ENCODE measurements around the gene TBC1D14.
A peak's percentile ranks its signal among the peaks of the same experiment; 100 is the strongest.
"Not testable (repeated sequence)": the region's sequence is repeated elsewhere in the genome, so short reads cannot be mapped to it uniquely, and the experiment has no call there.

The TBC1D14 gene

DNA sequence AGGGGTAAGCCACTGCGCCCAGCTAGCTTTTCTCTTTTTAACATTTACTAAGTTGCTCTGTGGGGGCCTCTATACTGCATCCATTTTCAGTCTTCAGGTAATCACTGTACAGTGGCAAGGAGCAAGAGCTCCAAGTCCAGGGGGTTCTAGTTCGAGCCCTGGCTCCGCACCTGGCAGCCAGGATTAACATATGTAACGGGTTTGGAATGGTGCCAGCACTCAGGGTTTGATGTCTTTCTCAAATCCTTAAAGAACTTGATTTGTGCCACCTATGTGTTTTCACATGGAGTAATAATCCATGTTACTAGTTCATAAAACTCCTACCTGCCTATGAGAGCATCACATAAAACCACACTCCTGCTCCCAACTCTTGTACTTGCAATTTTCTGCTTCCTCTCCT, 153.7 kb downstream of the TBC1D14 start:
- DNase-seq (ENCODE audit: low read depth), result no peak

DNA sequence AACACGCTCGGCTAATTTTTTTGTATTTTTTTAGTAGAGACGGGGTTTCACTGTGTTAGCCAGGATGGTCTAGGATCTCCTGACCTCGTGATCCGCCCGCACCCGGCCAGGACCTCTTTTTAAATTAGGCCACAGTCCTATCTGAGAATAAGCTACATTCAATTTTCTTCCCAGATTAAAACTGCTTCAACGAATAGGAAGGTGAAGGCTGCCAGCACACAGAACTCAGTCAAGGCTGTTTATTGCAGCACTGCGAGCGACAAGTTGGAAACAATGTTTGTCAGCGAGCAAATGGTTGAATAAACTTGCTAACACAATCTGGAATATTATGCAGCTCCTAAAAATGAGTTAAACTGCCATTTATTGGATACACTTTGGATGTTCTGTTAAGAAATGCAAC, 156.4 kb downstream of the TBC1D14 start:
- DNase-seq (ENCODE audit: low read depth), result no peak

GRCh38 chr4:7066493-7066892, 156.9 kb downstream of the TBC1D14 start:
- DNase-seq (ENCODE audit: low read depth), result no peak

GRCh38 chr4:7067126-7067451, 157.5 kb downstream of the TBC1D14 start:
- no peak for DNase-seq (ENCODE audit: low read depth)

GRCh38 chr4:7067452-7068278, 158.0 kb downstream of the TBC1D14 start, which contains the start of gene GRPEL1:
TSS of gene GRPEL1 (minus strand) at chr4:7068064. CDS start at chr4:7068032, 32 bp downstream.
- DNase-seq (ENCODE audit: low read depth), result peak; percentile 99

DNA sequence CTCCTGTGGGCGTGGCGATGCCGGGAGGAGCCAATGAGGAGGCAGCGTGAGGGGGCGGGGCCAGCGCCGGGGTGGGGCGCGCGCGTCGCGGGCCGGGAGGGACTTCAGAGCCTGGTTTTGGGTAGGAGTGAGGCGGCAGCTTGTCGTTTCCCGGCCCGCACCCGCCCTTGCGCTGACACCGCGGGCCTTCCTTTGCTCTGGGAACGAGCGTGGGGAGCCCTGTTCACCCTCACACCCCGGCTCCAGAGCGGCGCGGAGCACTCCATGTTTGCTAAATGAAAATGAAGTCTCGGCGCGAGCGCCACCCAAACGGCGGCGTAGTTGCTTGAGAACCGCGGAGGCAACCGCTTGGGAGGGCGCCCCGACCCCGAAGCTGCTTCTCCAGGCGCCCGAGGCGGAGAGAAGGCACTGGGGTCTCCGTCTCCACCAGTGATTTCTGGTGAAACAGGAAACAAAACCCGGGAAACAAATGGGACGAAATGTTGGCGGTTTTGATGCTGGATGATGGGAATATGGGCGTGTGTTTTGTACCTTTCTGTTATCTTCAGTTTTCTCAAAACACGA, 158.7 kb downstream of the TBC1D14 start:
- DNase-seq (ENCODE audit: low read depth), result no peak

GRCh38 chr4:7068883-7069282, 159.3 kb downstream of the TBC1D14 start:
- DNase-seq (ENCODE audit: low read depth), result no peak

- peak; percentile 65 for DNase-seq (ENCODE audit: low read depth)
These were observed 161.3 kb downstream of the TBC1D14 start for GRCh38 chr4:7070729-7071511.

- no peak for DNase-seq (ENCODE audit: low read depth)
These were observed 163.4 kb downstream of the TBC1D14 start for GRCh38 chr4:7073059-7073458.

GRCh38 chr4:7073526-7074390, 164.1 kb downstream of the TBC1D14 start:
- no peak for DNase-seq (ENCODE audit: low read depth)

DNA sequence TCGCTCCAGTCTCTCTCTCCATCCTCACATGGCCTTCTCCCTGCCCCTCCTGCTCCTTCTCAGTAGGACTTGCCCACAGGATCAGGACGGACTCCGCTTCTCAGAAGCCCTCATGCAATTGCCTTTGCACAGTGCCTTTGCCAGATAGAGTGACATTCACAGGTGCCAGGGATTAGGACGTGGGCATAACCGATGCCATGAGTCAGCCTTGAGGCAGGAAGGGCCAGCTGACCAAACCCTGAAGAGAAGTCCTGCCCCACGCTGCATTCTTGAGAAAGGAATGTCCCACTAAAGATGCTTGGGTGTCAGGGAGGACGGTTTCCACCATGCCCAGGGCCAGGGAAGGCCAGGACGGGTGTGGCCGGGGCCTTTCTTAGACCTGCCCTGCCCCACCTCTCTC, 164.8 kb downstream of the TBC1D14 start:
- DNase-seq (ENCODE audit: low read depth), result no peak

DNA sequence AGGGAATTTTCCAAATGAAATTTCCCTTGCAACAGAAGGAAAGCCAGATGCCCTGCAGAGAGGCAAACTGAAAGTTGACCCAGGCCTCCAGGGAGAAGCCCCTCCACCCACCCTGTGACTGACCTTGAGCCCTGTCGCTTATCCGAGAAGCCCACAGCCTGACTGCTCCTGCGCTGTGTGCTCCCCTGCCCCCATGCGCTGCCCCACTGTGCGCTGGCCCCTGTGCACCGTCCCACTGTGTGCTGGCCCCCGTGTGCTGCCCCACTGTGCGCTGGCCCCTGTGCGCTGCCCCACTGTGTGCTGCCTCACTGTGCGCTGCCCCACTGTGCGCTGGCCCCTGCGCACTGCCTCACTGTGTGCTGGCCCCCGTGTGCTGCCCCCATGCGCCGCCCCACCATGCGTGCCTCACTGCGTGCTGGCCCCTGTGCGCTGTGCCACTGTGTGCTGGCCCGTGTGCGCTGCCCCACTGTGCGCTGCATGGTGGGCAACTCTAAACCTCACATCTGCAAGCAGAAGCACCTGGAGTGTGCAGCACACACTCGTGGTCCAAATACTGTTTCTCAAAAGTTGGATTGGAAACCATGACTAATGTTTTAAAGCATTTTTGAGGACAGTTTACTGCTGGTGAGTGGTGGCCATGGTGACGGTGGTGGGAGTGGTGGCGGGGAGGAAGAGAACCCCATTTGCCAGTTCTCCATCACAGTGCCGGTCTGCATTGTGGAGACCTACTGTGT, 166.5 kb downstream of the TBC1D14 start:
- DNase-seq (ENCODE audit: low read depth), result no peak

DNA sequence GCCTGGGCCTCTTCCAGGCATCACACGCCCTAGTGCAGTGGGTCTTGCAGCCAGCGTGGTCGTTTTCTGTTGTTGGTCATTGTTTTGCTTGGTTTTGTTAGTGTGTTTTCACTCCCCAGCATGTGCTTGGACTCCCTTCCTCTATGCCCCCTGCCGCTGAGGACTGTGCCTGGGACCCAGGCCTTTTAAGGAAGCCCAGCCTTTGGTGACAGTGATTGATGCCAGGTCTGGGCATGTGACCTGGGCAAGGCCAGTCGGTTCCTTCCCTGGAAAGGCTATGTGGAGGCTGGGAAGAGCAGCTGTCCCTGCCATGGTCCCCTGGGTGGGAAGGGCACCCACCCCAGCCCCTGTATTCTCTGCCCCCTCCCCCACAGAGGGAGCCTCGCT, 167.1 kb downstream of the TBC1D14 start:
- no peak for DNase-seq (ENCODE audit: low read depth)

- DNase-seq (ENCODE audit: low read depth), result no peak
These were observed 167.7 kb downstream of the TBC1D14 start for GRCh38 chr4:7077371-7077770.

DNA sequence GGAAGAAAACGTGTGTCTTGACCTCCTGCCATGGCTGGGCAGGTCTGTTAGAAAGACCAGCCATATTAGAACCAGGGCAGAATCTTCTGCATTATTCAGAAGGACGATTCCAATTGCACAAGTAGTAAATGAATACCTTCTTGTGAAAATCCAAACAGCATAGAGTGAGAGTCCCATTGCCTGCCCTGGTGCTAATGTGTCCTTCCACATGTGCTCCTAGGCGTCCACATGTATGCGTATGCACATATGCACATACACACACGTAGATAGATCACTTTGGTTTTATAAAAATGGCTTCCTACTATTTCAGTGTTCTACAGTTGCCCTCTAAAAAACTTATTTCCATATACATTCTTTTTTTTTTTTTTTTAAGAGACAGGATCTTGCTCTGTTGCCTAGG, 168.4 kb downstream of the TBC1D14 start:
- no peak for DNase-seq (ENCODE audit: low read depth)

- not testable (repeated sequence) for DNase-seq (ENCODE audit: low read depth)
These were observed 169.9 kb downstream of the TBC1D14 start for GRCh38 chr4:7079483-7079882.

GRCh38 chr4:7079909-7080308, 170.3 kb downstream of the TBC1D14 start:
- not testable (repeated sequence) for DNase-seq (ENCODE audit: low read depth)

Data from T-helper 22 cell (primary cell).